Activated T-cell treated with anti-CD3 and anti-CD28 coated beads, Interleukin-2, amount 50 U/mL, for 24 hours (primary cell): ENCODE measurements around the gene EIF3C.
"Not testable (repeated sequence)": the region's sequence is repeated elsewhere in the genome, so short reads cannot be mapped to it uniquely, and the experiment has no call there.

Source experiments
- DNase-seq: peaks from one replicate; pipeline ENCODE4 v3.0.0-alpha.2; 2020
- H3K27ac Mint-ChIP-seq: 2 replicates; pipeline ENCODE4 v1.8.0; 2020; ENCODE audit warnings: mild to moderate bottlenecking, mixed read lengths
- H3K27me3 Mint-ChIP-seq: 2 replicates; pipeline ENCODE4 v1.8.0; 2020; ENCODE audit warnings: mixed read lengths
- H3K36me3 Mint-ChIP-seq: 2 replicates; pipeline ENCODE4 v1.8.0; 2020; ENCODE audit warnings: low read depth, mixed read lengths
- H3K4me1 Mint-ChIP-seq: 2 replicates; pipeline ENCODE4 v1.8.0; 2020; ENCODE audit warnings: low read depth, mixed read lengths
- H3K4me3 Mint-ChIP-seq: 2 replicates; pipeline ENCODE4 v1.8.0; 2020; ENCODE audit warnings: mild to moderate bottlenecking, moderate library complexity, mixed read lengths
- H3K9me3 Mint-ChIP-seq: 2 replicates; pipeline ENCODE4 v1.8.0; 2020; ENCODE audit warnings: mixed read lengths

The EIF3C gene, protein sequence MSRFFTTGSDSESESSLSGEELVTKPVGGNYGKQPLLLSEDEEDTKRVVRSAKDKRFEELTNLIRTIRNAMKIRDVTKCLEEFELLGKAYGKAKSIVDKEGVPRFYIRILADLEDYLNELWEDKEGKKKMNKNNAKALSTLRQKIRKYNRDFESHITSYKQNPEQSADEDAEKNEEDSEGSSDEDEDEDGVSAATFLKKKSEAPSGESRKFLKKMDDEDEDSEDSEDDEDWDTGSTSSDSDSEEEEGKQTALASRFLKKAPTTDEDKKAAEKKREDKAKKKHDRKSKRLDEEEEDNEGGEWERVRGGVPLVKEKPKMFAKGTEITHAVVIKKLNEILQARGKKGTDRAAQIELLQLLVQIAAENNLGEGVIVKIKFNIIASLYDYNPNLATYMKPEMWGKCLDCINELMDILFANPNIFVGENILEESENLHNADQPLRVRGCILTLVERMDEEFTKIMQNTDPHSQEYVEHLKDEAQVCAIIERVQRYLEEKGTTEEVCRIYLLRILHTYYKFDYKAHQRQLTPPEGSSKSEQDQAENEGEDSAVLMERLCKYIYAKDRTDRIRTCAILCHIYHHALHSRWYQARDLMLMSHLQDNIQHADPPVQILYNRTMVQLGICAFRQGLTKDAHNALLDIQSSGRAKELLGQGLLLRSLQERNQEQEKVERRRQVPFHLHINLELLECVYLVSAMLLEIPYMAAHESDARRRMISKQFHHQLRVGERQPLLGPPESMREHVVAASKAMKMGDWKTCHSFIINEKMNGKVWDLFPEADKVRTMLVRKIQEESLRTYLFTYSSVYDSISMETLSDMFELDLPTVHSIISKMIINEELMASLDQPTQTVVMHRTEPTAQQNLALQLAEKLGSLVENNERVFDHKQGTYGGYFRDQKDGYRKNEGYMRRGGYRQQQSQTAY

GRCh38 chr16:28711220-28712083 lies at the start of gene EIF3C:
TSS of gene EIF3C (plus strand) at chr16:28711464. CDS start at chr16:28711687, 223 bp downstream.
- not testable (repeated sequence) for DNase-seq, H3K4me3 Mint-ChIP-seq, H3K27ac Mint-ChIP-seq, H3K27me3 Mint-ChIP-seq, H3K36me3 Mint-ChIP-seq, H3K4me1 Mint-ChIP-seq, H3K9me3 Mint-ChIP-seq

DNA sequence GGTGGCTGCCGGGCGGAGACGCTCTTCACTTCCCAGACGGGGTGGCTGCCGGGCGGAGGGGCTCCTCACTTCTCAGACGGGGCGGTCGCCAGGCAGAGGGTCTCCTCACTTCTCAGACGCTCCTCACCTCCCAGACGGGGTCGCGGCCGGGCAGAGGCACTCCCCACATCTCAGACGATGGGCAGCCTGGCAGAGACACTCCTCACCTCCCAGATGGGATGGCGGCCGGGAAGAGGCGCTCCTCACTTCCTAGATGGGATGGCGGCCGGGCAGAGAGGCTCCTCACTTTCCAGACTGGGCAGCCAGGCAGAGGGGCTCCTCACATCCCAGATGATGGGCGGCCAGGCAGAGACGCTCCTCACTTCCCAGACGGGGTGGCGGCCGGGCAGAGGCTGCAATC lies 45.0 kb upstream of the EIF3C start:
- not testable (repeated sequence) for DNase-seq, H3K9me3 Mint-ChIP-seq, H3K4me1 Mint-ChIP-seq, H3K4me3 Mint-ChIP-seq, H3K36me3 Mint-ChIP-seq, H3K27ac Mint-ChIP-seq, H3K27me3 Mint-ChIP-seq

GRCh38 chr16:28667480-28667879 lies 43.8 kb upstream of the EIF3C start:
- H3K4me3 Mint-ChIP-seq, H3K36me3 Mint-ChIP-seq, H3K27me3 Mint-ChIP-seq, H3K27ac Mint-ChIP-seq, DNase-seq, H3K4me1 Mint-ChIP-seq, H3K9me3 Mint-ChIP-seq: not testable (repeated sequence)

- H3K4me1 Mint-ChIP-seq = not testable (repeated sequence)
These were observed 43.1 kb upstream of the EIF3C start for GRCh38 chr16:28668199-28668598.

GRCh38 chr16:28688327-28688952 lies 22.8 kb upstream of the EIF3C start:
- not testable (repeated sequence) for H3K4me1 Mint-ChIP-seq, DNase-seq, H3K27me3 Mint-ChIP-seq, H3K9me3 Mint-ChIP-seq, H3K4me3 Mint-ChIP-seq, H3K36me3 Mint-ChIP-seq, H3K27ac Mint-ChIP-seq

More at GRCh38 chr16:28668199-28668598, 43.1 kb upstream of the EIF3C start:
- H3K36me3 Mint-ChIP-seq, H3K4me3 Mint-ChIP-seq, DNase-seq, H3K27me3 Mint-ChIP-seq, H3K27ac Mint-ChIP-seq, H3K9me3 Mint-ChIP-seq: not testable (repeated sequence)

- not testable (repeated sequence) for H3K4me1 Mint-ChIP-seq, H3K9me3 Mint-ChIP-seq, H3K27me3 Mint-ChIP-seq, DNase-seq, H3K27ac Mint-ChIP-seq, H3K36me3 Mint-ChIP-seq, H3K4me3 Mint-ChIP-seq
These were observed 21.8 kb upstream of the EIF3C start for GRCh38 chr16:28689425-28689824.

- DNase-seq, H3K9me3 Mint-ChIP-seq, H3K4me1 Mint-ChIP-seq, H3K27me3 Mint-ChIP-seq, H3K4me3 Mint-ChIP-seq, H3K36me3 Mint-ChIP-seq, H3K27ac Mint-ChIP-seq: not testable (repeated sequence)
These were observed 19.5 kb upstream of the EIF3C start for GRCh38 chr16:28691722-28692121.

GRCh38 chr16:28693257-28693950 lies 17.9 kb upstream of the EIF3C start:
- not testable (repeated sequence) for H3K27ac Mint-ChIP-seq, H3K36me3 Mint-ChIP-seq, H3K4me1 Mint-ChIP-seq, H3K4me3 Mint-ChIP-seq, H3K9me3 Mint-ChIP-seq, H3K27me3 Mint-ChIP-seq, DNase-seq

GRCh38 chr16:28699792-28700191 lies 11.5 kb upstream of the EIF3C start:
- not testable (repeated sequence) for H3K4me3 Mint-ChIP-seq, H3K27ac Mint-ChIP-seq, H3K36me3 Mint-ChIP-seq, H3K4me1 Mint-ChIP-seq, H3K27me3 Mint-ChIP-seq, H3K9me3 Mint-ChIP-seq, DNase-seq

- H3K27me3 Mint-ChIP-seq, DNase-seq, H3K9me3 Mint-ChIP-seq, H3K4me3 Mint-ChIP-seq, H3K36me3 Mint-ChIP-seq, H3K4me1 Mint-ChIP-seq, H3K27ac Mint-ChIP-seq: not testable (repeated sequence)
These were observed 10.9 kb upstream of the EIF3C start for GRCh38 chr16:28700349-28700748.

GRCh38 chr16:28701384-28701783 lies 9.9 kb upstream of the EIF3C start:
- DNase-seq, H3K4me1 Mint-ChIP-seq, H3K4me3 Mint-ChIP-seq, H3K27me3 Mint-ChIP-seq, H3K27ac Mint-ChIP-seq, H3K36me3 Mint-ChIP-seq, H3K9me3 Mint-ChIP-seq: not testable (repeated sequence)

DNA sequence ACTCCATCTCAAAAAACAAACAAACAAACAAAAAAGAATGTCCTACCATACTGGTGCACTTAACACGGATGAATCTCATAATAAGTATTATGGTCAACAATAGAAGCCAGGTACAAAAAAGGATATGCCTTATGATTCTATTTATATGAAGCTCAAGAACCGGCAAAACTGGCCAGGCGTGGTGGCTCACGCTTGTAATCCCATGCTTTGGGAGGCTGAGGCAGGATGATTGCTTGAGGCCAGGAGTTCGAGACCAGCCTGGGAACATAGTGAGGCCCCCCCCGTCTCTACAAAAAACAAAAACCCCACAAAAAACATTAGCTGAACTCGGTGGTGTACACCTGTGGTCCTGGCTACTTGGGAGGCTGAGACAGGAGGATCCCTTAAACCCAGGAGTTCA lies 7.0 kb upstream of the EIF3C start:
- H3K4me3 Mint-ChIP-seq, H3K9me3 Mint-ChIP-seq, H3K27me3 Mint-ChIP-seq, H3K36me3 Mint-ChIP-seq, H3K27ac Mint-ChIP-seq, DNase-seq, H3K4me1 Mint-ChIP-seq: not testable (repeated sequence)

DNA sequence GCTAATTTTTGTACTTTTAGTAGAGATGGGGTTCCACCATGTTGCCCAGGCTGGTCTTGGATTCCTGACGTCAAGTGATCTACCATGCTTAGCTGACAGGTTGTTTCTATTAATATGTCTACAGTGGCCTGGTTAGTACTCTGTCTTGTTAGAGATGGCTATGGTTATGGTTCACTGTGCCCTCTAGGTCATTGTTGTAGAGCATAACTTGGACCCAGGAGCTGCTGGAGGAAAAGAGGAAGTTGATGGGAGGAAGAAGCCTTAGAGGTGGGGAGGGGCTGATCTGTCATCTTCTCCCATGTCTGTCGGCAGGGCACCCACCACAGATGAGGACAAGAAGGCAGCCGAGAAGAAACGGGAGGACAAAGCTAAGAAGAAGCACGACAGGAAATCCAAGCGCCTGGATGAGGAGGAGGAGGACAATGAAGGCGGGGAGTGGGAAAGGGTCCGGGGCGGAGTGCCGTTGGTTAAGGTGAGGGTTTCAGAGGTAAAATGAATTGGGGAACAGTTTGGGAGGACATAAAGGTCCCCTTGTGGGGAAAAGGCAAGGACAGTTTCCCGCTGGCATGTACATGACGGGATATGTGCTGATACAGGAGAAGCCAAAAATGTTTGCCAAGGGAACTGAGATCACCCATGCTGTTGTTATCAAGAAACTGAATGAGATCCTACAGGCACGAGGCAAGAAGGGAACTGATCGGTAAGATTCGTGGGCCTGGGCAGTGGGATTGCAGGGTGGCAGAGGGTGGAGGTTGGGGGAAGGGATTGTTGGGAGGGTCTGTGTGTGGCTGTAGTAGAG lies 11.8 kb downstream of the EIF3C start:
- not testable (repeated sequence) for H3K4me3 Mint-ChIP-seq, H3K36me3 Mint-ChIP-seq, H3K27ac Mint-ChIP-seq, H3K4me1 Mint-ChIP-seq, H3K9me3 Mint-ChIP-seq, DNase-seq, H3K27me3 Mint-ChIP-seq
